ENCODE results near the gene ADARB2.

- TF ChIP-seq, protein P1, sequence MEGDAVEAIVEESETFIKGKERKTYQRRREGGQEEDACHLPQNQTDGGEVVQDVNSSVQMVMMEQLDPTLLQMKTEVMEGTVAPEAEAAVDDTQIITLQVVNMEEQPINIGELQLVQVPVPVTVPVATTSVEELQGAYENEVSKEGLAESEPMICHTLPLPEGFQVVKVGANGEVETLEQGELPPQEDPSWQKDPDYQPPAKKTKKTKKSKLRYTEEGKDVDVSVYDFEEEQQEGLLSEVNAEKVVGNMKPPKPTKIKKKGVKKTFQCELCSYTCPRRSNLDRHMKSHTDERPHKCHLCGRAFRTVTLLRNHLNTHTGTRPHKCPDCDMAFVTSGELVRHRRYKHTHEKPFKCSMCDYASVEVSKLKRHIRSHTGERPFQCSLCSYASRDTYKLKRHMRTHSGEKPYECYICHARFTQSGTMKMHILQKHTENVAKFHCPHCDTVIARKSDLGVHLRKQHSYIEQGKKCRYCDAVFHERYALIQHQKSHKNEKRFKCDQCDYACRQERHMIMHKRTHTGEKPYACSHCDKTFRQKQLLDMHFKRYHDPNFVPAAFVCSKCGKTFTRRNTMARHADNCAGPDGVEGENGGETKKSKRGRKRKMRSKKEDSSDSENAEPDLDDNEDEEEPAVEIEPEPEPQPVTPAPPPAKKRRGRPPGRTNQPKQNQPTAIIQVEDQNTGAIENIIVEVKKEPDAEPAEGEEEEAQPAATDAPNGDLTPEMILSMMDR (IDR thresholded peaks at IDR 0.05): no peak
- TF ChIP-seq POLR2A (IDR thresholded peaks at IDR 0.05): no peak
These were observed 215.1 kb downstream of the ADARB2 start for GRCh38 chr10:1522237-1522636.
